SK-N-SH (cell line): ENCODE measurements around the gene KMO. TPM values are rescaled to one million over a fixed set of nuclear protein-coding genes. Genes with fewer than 3 reads are reported as not detected.

ENCODE experiments used
- CTCF ChIA-PET: fragments of 300-600, 350-600 bp; formaldehyde crosslinking; extraction: SDS; loops from one replicate; lab custom pipeline; 2021; lab: Yijun Ruan, JAX
- POLR2A ChIA-PET: fragments of 350-600 bp; sonication (Branson Sonifier 250); formaldehyde crosslinking; extraction: SDS; loops from one replicate; lab custom pipeline; 2020; ENCODE audit warnings: antibody characterized with exemption, inconsistent platforms; lab: Yijun Ruan, JAX
- DNase-seq: peaks from one replicate; pipeline ENCODE4 v3.0.0; 2012
- H2AFZ ChIP-seq: fragments of 200-600 bp; sonication (generic); 2 replicates; pipeline ENCODE4 v1.8.1; 2016; ENCODE audit warnings: antibody characterized with exemption, mild to moderate bottlenecking, low read depth
- H3F3A ChIP-seq: fragments of 200-600 bp; sonication (generic); replicated peaks from 2 replicates; pipeline ENCODE3; 2016; ENCODE audit warnings: antibody characterized with exemption, mild to moderate bottlenecking; ENCODE audit not compliant: insufficient read depth
- H3K27ac ChIP-seq, 2 experiments: fragments of 200-500 bp in 1 of 2; fragments of 200-600 bp in 1 of 2; sonication (Bioruptor generic) in 1 of 2; sonication (generic), shearing (Covaris generic) in 1 of 2; 2 replicates each; pipeline versions ENCODE4 v1.5.1 to v1.6.1; 2014 to 2016; ENCODE audit warnings: low read depth in 2 of 2, inconsistent platforms in 1 of 2, low read length in 1 of 2, mild to moderate bottlenecking in 1 of 2, mixed read lengths in 1 of 2
- H3K27me3 ChIP-seq: fragments of 200-600 bp; sonication (generic), shearing (Covaris generic); 2 replicates; pipeline ENCODE4 v1.6.1; 2016; ENCODE audit warnings: mixed run types; ENCODE audit not compliant: insufficient read depth
- H3K36me3 ChIP-seq, 2 experiments: fragments of 200-500 bp in 1 of 2; fragments of 200-600 bp in 1 of 2; sonication (Bioruptor generic) in 1 of 2; sonication (generic) in 1 of 2; replicated peaks in 1 of 2; 2 replicates each; pipeline versions ENCODE3 to v1.5.1; 2014 to 2016; ENCODE audit warnings: low read length in 1 of 2, mild to moderate bottlenecking in 1 of 2; ENCODE audit not compliant: insufficient read depth in 2 of 2, control insufficient read depth in 1 of 2
- H3K4me1 ChIP-seq, 2 experiments: fragments of 200-500 bp in 1 of 2; fragments of 200-600 bp in 1 of 2; sonication (Bioruptor generic) in 1 of 2; sonication (generic), shearing (Covaris generic) in 1 of 2; 2 replicates each; pipeline versions ENCODE4 v1.5.1 to v1.6.1; 2014 to 2016; ENCODE audit warnings: low read depth in 1 of 2, low read length in 1 of 2, mixed run types in 1 of 2; ENCODE audit not compliant: insufficient read depth in 2 of 2, control insufficient read depth in 1 of 2
- H3K4me2 ChIP-seq: fragments of 200-600 bp; sonication (generic), shearing (Covaris generic); 2 replicates; pipeline ENCODE4 v1.6.1; 2017; ENCODE audit warnings: mixed run types
- H3K4me3 ChIP-seq, 2 experiments: fragments of 200-500 bp in 1 of 2; fragments of 200-600 bp in 1 of 2; sonication (Bioruptor generic) in 1 of 2; sonication (generic), shearing (Covaris generic) in 1 of 2; 2 replicates each; pipeline versions ENCODE4 v1.5.1 to v1.8.1; 2014 to 2016; ENCODE audit warnings: low read depth in 2 of 2, inconsistent platforms in 1 of 2, low read length in 1 of 2, mild to moderate bottlenecking in 1 of 2, mixed read lengths in 1 of 2, moderate library complexity in 1 of 2
- H3K79me2 ChIP-seq: fragments of 200-600 bp; sonication (generic); 2 replicates; pipeline ENCODE4 v1.8.1; 2017; ENCODE audit warnings: mild to moderate bottlenecking; ENCODE audit not compliant: insufficient read depth
- H3K9ac ChIP-seq: fragments of 200-600 bp; sonication (generic); 2 replicates; pipeline ENCODE4 v1.6.1; 2017; ENCODE audit warnings: mixed run types
- H3K9me2 ChIP-seq: fragments of 200-600 bp; sonication (generic); 2 replicates; pipeline ENCODE4 v1.6.1; 2017; ENCODE audit warnings: mixed run types
- H3K9me3 ChIP-seq: fragments of 200-600 bp; sonication (generic); 2 replicates; pipeline ENCODE4 v1.6.1; 2017; ENCODE audit warnings: mixed run types, mild to moderate bottlenecking, moderate library complexity
- H4K20me1 ChIP-seq: fragments of 200-600 bp; sonication (generic); 2 replicates; pipeline ENCODE4 v1.6.1; 2017; ENCODE audit warnings: mild to moderate bottlenecking, mixed run types; ENCODE audit not compliant: insufficient read depth
- CHD2 ChIP-seq: fragments of 150-350 bp; IDR thresholded peaks from 2 replicates; pipeline ENCODE4 v1.6.1; 2018; ENCODE audit warnings: low read length; ENCODE audit not compliant: partially characterized antibody
- EP300 ChIP-seq, 2 experiments: IDR thresholded peaks; 2 replicates each; pipeline versions ENCODE4 v1.4.0 to v1.6.1; 2012; ENCODE audit warnings: borderline replicate concordance in 1 of 2, low read depth in 1 of 2, low read length in 1 of 2
- EZH2phosphoT487 ChIP-seq: fragments of 200-600 bp; sonication (generic); IDR thresholded peaks from 2 replicates; pipeline ENCODE4 v1.6.1; 2017; ENCODE audit warnings: low read depth, mixed run types, mild to moderate bottlenecking, antibody characterized with exemption, moderate library complexity, borderline replicate concordance
- FOSL2 ChIP-seq: IDR thresholded peaks from 2 replicates; pipeline ENCODE4 v1.4.0; 2012; ENCODE audit warnings: low read depth, mild to moderate bottlenecking, moderate library complexity, borderline replicate concordance
- FOXJ3 ChIP-seq: sonication (generic); formaldehyde crosslinking; IDR thresholded peaks from 2 replicates; pipeline ENCODE4 v1.5.1; 2020; ENCODE audit warnings: mild to moderate bottlenecking, missing genetic modification reagents
- GABPA ChIP-seq: IDR thresholded peaks from 2 replicates; pipeline ENCODE4 v1.4.0; 2012; ENCODE audit warnings: low read depth, mild to moderate bottlenecking
- NRF1 ChIP-seq: IDR thresholded peaks from 2 replicates; pipeline ENCODE4 v1.6.1; 2012; ENCODE audit warnings: low read depth, mild to moderate bottlenecking, low read length
- RXRA ChIP-seq: IDR thresholded peaks from 2 replicates; pipeline ENCODE4 v1.4.0; 2012; ENCODE audit warnings: low read depth, mild to moderate bottlenecking, borderline replicate concordance
- SIN3A ChIP-seq: IDR thresholded peaks from 2 replicates; pipeline ENCODE4 v1.6.1; 2012; ENCODE audit warnings: low read depth, mild to moderate bottlenecking, low read length, moderate library complexity, borderline replicate concordance
- SMC3 ChIP-seq: IDR thresholded peaks from 2 replicates; pipeline ENCODE4 v1.6.1; 2012; ENCODE audit warnings: low read depth, low read length, improper control_type of control experiment
- TAF1 ChIP-seq: IDR thresholded peaks from 2 replicates; pipeline ENCODE4 v1.6.1; 2012; ENCODE audit warnings: low read depth, mild to moderate bottlenecking, low read length, moderate library complexity, borderline replicate concordance
- YY1 ChIP-seq: IDR thresholded peaks from 2 replicates; pipeline ENCODE4 v1.4.0; 2012; ENCODE audit warnings: low read depth, mild to moderate bottlenecking
- WGBS: methylation state at CpG from one replicate; pipeline ENCODE4 v1.1.6; 2017; ENCODE audit warnings: low lambda C conversion rate; 5-methylcytosine and 5-hydroxymethylcytosine counted together
- polyA plus RNA-seq, 3 experiments: library from polyadenylated mRNA; depleted of rRNA; stranded (reverse); fragments of >200 nt; gene quantifications; 2 replicates each; pipeline ENCODE4 v1.2.3, GENCODE V29; 2012
- TF ChIP-seq, protein P1 (sequence below): fragments of 150-350 bp; IDR thresholded peaks from 2 replicates; pipeline ENCODE4 v1.6.1; 2017; ENCODE audit warnings: antibody characterized with exemption, low read length, low read depth, borderline replicate concordance
- TF ChIP-seq, protein P2 (sequence below): IDR thresholded peaks from 2 replicates; pipeline ENCODE4 v1.4.0; 2012; ENCODE audit warnings: low read depth, borderline replicate concordance
- TF ChIP-seq, protein P3 (sequence below): IDR thresholded peaks from 2 replicates; pipeline ENCODE4; 2012
- TF ChIP-seq, protein P4 (sequence below): IDR thresholded peaks from 2 replicates; pipeline ENCODE4 v1.4.0; 2012; ENCODE audit warnings: low read depth
- TF ChIP-seq, protein P5 (sequence below): fragments of 150-350 bp; IDR thresholded peaks from 2 replicates; pipeline ENCODE4 v1.6.1; 2016; ENCODE audit warnings: mild to moderate bottlenecking, low read depth, low read length
- TF ChIP-seq, protein P6 (sequence below): IDR thresholded peaks from 2 replicates; pipeline ENCODE4 v1.4.0; 2012; ENCODE audit warnings: low read depth, borderline replicate concordance

The KMO gene
- polyA plus RNA-seq, 1 of the 3 experiments (the other 2 are of a cell fraction): not detected

DNA sequence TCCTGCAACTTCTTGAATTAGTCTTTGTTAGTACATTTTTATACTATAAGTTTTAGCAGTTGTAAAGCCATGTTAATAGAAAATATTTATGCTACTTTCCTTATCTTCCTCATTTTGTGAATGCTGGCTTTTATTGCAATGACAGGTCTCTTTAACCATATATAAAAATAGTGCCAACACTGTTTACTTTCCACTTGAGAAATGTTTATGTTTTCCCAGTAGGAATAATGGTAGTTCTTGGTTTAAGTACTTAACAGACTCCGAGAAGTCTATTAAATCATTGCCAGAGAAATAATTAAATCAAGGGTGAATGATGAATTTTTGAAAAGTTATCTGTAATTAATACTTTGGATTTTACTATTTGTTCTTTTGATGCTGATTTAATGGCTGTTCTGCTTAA lies 98.3 kb downstream of the KMO start:
- peaks cover 12% of the 10 kb centered on the region for H3F3A ChIP-seq
- no peaks in the 10 kb centered on the region; a peak in 1 of 4 replicates for H3K4me1 ChIP-seq
- no peaks in the 10 kb centered on the region for H4K20me1 ChIP-seq
- no peak overlapping the region for H3K4me3 ChIP-seq
- POLR2A ChIA-PET: no interaction called here
- no peaks in the 10 kb centered on the region for H3K27me3 ChIP-seq
- CTCF ChIA-PET: interaction anchor here (0.9 to 2.1 kb wide), 5 partner anchors 9 to 355 kb away, joined by 3 to 23 read pairs (median 3); partner anchors contain the start of genes CHML and OPN3
- 84% methylated on average over 1 of the region's 1 CpG for WGBS
- H3K36me3 ChIP-seq: peaks cover 22 to 28% of the 10 kb centered on the region in 2 experiments
- H3K9me3 ChIP-seq: no peaks in the 10 kb centered on the region
- TF ChIP-seq YY1 (no peak), SIN3A (no peak), FOXJ3 (CRISPR knock-in tag) (no peak), EP300 (IDR thresholded peaks at IDR 0.05; ENCODE audit: borderline replicate concordance in 1 of 2, low read depth in 1 of 2, low read length in 1 of 2) (no peak), FOSL2 (no peak), SMC3 (no peak), NRF1 (no peak), GABPA (no peak), CHD2 (no peak), TAF1 (no peak), RXRA (no peak), EZH2phosphoT487 (no peak)
- TF ChIP-seq, protein P1, sequence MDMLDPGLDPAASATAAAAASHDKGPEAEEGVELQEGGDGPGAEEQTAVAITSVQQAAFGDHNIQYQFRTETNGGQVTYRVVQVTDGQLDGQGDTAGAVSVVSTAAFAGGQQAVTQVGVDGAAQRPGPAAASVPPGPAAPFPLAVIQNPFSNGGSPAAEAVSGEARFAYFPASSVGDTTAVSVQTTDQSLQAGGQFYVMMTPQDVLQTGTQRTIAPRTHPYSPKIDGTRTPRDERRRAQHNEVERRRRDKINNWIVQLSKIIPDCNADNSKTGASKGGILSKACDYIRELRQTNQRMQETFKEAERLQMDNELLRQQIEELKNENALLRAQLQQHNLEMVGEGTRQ: no peak
- TF ChIP-seq, protein P2, sequence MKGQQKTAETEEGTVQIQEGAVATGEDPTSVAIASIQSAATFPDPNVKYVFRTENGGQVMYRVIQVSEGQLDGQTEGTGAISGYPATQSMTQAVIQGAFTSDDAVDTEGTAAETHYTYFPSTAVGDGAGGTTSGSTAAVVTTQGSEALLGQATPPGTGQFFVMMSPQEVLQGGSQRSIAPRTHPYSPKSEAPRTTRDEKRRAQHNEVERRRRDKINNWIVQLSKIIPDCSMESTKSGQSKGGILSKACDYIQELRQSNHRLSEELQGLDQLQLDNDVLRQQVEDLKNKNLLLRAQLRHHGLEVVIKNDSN: no peak
- TF ChIP-seq, protein P3, sequence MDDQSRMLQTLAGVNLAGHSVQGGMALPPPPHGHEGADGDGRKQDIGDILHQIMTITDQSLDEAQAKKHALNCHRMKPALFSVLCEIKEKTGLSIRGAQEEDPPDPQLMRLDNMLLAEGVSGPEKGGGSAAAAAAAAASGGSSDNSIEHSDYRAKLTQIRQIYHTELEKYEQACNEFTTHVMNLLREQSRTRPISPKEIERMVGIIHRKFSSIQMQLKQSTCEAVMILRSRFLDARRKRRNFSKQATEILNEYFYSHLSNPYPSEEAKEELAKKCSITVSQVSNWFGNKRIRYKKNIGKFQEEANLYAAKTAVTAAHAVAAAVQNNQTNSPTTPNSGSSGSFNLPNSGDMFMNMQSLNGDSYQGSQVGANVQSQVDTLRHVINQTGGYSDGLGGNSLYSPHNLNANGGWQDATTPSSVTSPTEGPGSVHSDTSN: no peak
- TF ChIP-seq, protein P4, sequence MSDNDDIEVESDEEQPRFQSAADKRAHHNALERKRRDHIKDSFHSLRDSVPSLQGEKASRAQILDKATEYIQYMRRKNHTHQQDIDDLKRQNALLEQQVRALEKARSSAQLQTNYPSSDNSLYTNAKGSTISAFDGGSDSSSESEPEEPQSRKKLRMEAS: no peak
- TF ChIP-seq, protein P5, sequence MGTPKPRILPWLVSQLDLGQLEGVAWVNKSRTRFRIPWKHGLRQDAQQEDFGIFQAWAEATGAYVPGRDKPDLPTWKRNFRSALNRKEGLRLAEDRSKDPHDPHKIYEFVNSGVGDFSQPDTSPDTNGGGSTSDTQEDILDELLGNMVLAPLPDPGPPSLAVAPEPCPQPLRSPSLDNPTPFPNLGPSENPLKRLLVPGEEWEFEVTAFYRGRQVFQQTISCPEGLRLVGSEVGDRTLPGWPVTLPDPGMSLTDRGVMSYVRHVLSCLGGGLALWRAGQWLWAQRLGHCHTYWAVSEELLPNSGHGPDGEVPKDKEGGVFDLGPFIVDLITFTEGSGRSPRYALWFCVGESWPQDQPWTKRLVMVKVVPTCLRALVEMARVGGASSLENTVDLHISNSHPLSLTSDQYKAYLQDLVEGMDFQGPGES: no peak
- TF ChIP-seq, protein P6, sequence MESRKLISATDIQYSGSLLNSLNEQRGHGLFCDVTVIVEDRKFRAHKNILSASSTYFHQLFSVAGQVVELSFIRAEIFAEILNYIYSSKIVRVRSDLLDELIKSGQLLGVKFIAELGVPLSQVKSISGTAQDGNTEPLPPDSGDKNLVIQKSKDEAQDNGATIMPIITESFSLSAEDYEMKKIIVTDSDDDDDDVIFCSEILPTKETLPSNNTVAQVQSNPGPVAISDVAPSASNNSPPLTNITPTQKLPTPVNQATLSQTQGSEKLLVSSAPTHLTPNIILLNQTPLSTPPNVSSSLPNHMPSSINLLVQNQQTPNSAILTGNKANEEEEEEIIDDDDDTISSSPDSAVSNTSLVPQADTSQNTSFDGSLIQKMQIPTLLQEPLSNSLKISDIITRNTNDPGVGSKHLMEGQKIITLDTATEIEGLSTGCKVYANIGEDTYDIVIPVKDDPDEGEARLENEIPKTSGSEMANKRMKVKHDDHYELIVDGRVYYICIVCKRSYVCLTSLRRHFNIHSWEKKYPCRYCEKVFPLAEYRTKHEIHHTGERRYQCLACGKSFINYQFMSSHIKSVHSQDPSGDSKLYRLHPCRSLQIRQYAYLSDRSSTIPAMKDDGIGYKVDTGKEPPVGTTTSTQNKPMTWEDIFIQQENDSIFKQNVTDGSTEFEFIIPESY: no peak
- DNase-seq: no peak
- no peak overlapping the region for H3K9ac ChIP-seq
- H3K4me2 ChIP-seq: no peak overlapping the region
- H3K27ac ChIP-seq: no peak overlapping the region
- H2AFZ ChIP-seq: no peak overlapping the region
- H3K9me2 ChIP-seq: no peaks in the 10 kb centered on the region; the same call in 1 of the 2 replicates
- no peaks in the 10 kb centered on the region for H3K79me2 ChIP-seq
